Measurements from ENCODE around the gene NTM.
A peak's percentile ranks its signal among the peaks of the same experiment; 100 is the strongest.

- 0 out of 2 replicates have a peak, but pooled peaks have one; percentile 15 for TF ChIP-seq CTCF (conservative IDR thresholded peaks at IDR 0.05; ENCODE audit: low read length)
- no peak for TF ChIP-seq EZH2phosphoT487 (IDR thresholded peaks at IDR 0.05; ENCODE audit: borderline replicate concordance)
Observed at GRCh38 chr11:131691181-131692041, 321.0 kb downstream of the NTM start.

All from Loucy (cell line).